HG03342 (cell line): Measurements from ENCODE around the gene TBC1D5.

Experiments used
- ATAC-seq: cut with Tn5 transposase; IDR thresholded peaks from one replicate; pipeline ENCODE4 v1.9.1; 2021; ENCODE audit warnings: mild to moderate bottlenecking, moderate library complexity; ENCODE audit not compliant: unreplicated experiment

Gene TBC1D5

DNA sequence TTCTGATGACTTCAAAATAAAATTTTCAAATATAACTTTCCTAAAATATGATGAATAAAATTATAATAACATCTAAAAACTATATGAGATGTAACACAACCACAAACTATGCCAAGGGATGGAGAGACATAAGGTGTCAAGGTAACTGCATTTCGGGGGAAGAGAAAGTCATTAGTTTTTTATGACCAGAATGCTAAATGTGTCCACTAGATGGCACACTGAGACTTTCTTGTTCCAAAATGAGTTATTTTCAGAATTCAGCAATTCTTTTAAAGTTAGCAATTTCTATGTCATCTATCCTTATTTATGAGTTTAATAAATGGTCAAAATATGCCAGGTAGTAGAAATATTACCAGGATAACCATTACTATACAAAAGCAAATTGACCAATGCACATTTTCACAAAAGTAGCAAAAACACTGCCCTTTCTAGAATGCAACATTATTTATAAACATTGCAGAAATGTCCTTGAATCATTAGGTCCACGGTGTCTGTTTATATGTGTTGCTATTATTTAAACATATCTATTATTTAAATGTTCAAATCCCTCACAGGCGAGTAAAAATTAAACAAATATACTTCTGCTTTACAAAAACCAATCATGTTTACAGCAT lies 483.5 kb downstream of the TBC1D5 start:
- no peak for ATAC-seq

DNA sequence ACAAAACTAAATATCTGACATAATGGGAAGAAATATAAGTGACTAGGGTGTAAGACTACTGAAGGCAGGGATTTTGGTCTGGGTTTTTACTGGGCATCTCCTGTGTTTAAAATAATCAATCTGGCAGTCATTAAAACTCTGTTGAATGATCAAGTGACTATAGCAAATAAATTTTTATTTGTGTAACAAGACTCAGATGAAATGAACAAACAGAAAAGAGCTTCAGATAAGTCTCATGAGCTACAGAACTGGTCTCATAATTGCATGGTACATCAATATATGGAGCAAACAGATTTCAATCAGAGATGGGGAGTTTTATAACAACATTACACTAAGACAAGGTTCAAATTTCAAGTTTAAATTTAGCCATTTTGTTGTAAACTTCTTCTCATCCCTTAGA lies 485.2 kb downstream of the TBC1D5 start:
- ATAC-seq, result no peak

DNA sequence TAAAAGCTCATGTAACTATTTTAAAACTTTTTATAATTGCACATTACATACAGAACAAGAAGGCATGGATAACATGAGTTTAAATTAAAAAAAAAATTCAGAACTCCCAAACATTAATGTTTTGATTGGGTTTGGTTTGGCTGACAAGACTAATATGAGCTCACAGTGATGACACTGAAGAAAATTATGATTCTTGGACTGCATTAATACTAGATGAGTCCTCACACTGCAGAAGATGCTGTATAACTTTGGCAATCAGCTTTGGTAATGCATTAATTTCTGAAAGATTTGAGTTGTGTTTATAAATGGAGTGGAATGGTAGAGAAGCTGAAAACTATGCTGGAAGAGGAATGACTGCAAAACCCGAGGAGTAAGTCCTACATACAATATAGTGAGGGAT lies 498.8 kb downstream of the TBC1D5 start:
- ATAC-seq, result no peak

DNA sequence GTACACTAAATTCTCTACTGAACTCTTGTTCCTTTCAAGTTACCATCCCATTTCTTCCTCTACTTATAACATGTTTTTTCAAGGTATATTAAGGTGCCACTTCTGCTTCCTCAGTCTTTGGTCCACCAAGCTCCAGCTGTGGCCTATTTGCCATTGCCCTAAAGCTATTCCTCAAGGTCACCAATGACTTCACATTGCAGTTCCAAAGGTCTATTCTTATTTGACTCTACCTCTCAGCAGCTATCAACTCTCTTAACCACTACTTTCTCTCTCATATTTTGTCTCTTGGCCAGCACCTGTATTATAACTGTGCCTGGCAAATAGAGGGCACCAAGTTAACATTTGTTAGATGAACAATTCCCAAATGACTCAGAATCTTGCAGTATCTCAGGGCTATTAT lies 503.0 kb downstream of the TBC1D5 start:
- no peak for ATAC-seq

DNA sequence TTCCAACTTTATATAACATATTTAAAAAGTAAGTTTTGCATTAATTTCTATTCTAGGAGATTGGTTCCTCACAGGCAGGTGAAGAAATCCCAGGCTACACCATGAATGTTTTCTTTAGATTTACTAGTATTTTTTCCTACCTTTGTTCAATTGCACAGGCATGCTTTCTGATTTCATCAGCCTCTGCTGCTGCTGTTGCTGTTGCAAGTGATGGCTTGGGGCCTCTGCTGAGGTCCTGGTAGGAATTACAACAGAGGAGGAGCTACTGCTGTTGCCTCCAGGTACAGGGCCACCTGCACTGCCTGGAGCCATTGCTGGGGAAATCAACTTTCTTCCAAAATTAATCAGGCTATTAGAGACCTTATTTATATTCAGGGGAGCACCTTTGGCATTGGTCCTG lies 504.4 kb downstream of the TBC1D5 start:
- ATAC-seq, result no peak

DNA sequence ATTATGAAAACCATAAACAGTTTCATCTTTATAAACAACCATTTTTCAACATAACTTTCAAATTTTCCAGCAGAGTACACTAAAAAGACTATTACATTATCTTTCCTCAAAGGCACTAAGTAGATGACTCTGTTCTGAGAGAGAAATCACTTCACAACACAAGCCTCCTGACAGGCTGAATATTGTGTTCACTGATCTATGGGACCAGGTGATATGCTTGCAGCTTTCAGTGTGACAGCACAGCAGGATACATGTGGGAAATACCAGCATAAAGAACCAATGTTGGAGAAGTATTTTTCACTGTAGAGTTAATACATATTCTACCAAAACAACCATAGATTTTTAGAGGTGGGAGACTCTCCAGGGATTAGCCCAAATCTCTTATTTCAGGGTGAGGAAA lies 507.1 kb downstream of the TBC1D5 start:
- ATAC-seq, result no peak

DNA sequence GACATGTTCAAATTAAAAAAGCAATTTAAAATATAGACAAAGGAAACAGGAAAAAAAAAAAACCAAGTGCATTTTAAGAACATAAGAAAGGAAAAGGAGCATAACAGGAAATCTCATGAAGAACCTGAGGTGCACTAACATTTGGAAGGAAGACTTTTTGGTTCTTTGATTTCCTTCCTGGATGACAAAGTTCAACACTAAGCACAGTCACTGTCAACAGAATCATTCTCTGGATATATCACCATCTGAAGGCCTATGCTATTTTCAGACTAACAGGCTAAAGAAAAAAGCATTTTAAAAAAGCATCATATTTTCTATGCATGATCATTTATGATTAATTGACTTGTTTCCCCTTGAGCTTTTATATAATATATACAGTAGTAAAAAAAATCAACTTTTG lies 508.0 kb downstream of the TBC1D5 start:
- no peak for ATAC-seq

DNA sequence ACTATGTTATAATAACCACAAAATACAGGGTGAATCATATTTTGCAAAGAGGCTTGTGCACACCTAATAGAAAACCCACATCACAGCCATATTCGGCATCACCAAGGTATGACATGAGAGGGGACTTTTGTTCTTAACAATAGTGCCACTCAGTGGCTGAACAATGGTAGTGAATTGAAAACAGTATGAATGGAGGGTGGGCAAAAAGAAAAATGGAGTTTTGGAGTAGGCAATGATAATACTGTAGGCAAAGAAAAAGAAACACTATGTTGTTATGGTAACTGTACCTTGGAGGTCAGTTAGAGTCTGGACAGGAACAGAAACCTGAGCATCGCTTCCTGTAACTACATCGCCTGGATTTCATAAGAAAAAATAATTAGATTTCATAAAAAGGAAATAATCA lies 509.0 kb downstream of the TBC1D5 start:
- peak; percentile 92 for ATAC-seq

DNA sequence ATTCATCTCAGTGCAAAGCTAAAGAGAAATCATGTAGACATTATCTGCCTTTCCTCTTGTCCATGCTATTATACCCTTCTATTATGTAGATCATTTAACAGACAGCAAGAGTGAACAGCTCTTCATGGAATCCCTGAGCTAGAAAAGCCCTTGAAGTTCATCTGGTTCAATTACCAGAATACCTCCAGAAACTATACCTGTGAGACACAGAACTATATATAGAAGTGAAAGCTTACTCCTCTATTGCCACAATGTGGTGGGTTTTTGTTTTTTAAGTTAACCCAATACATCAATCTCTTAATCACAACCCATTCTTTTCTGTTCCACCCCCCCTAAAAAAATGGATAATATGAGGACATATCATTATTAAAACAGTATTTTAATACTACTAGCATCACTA lies 510.0 kb downstream of the TBC1D5 start:
- no peak for ATAC-seq

DNA sequence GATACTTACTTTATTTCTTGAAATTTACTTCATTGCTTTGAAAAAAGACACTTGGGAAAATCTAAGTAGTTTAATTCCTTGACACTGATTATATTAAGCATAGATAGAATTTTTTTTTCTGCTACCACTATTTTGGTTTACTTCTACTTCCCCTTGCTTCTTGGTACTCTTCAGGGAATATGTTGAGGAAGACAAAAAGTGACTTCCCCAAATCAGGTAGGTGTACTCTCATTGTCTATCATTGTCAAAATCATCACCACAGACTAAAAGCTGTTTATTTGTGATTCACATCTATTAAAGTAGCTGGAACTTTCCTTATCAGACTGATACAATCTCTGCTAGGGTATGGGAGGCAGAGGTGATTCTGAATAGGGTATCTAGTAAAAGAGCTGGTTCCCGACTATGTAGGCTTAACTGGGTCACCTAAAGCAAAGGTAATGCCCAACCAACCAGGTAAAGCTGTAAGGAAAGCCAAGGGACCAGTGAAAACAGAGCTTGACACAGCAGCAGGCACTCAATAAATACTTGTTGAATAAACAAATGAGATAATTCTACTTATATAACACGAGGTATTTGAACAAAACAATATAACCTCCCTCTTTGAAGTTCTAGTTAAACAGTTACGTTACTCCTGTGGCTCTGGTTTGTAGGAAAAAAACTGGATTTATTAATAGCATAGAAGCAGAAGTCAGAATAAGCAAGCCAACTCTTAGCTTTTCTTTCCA lies 510.7 kb downstream of the TBC1D5 start:
- no peak for ATAC-seq

DNA sequence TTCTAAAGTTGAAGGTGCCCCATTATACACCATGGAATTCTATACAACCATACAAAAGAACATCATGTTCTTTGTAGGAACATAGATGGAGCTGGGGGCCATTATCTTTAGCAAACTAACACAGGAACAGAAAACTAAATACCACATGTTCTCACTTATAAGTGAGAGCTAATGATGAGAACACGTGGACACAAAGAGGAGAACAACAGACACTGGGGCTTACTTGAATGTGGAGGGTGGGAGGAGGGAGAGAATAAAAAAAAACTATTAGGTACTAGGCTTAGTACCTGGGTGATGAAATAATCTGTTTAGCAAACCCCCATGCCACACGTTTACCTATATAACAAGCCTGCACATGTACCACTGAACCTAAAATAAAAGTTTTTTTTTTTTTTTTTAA lies 515.0 kb downstream of the TBC1D5 start:
- ATAC-seq, result no peak

DNA sequence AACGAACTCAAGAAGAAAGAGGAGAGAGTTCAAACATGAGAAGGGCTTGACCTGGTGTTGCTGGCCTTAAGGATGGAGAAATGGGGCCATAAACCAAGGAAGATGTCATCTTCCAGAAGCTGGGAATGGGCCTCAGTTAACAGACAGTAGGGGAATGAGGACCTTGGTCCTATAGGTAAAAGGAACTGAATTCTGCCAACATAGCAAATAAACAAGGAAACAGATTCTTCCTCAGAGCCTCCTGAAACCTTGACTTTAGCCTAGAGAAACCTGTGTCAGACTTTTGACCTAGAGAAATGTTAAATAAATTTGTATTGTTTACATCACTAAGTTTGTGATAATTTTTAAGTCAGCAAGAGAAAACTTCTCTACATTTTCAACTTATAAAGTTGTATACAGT lies 520.9 kb downstream of the TBC1D5 start:
- ATAC-seq, result no peak

DNA sequence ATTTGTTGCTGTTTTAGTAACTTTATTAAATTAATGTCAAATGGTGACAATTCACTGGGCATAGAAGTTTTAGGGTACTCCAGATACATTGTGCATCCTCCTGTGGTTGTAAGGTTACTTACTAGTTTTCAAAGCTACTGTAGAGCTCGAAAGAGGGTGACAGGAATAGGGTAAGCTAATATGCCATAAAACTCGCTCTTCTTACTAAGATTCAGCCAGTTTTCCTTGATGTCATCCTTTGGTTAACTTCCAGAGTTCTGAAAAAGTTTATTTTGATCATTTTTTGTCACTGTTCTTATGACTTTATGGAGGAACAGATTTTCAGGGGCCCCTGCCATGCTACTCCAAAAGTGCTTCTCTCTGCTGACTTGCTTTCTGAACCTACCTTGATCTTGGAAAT lies 522.8 kb downstream of the TBC1D5 start:
- no peak for ATAC-seq

DNA sequence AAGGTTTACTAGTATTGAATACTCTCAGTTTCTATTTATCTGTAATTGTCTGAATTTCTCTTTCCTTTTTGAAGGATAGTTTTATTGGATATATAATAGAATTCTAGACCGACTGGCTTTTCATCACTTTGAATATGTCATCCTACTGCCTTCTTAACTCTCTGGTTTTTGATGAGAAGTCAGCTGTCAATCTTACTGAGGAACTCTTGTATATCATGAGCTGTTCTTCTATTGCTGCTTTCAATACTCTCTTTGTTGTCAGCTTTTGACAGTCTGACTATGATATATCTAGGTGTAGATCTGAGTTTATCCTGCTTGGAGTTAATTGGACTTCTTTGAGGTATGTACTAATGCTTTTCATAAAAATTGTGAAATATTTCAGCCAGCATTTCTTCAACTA lies 523.8 kb downstream of the TBC1D5 start:
- no peak for ATAC-seq

DNA sequence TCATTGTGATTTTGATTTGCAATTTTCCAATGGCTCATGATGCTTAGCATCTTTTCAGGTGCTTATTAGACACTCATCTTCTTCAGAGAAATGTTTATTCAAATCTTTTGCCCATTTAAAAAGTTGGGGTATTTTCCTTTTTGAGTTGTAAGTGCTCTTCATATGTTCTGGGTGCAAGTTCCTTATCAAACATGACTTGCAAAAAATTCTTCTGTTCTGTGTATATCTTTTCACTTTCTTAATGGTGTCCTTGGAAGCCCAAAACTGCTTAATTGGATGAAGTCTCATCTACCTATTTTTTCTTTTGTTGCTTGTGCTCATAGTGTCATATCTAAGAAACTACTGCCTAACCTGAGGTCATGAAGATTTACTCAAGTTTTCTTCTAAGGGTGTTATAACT lies 524.8 kb downstream of the TBC1D5 start:
- no peak for ATAC-seq

DNA sequence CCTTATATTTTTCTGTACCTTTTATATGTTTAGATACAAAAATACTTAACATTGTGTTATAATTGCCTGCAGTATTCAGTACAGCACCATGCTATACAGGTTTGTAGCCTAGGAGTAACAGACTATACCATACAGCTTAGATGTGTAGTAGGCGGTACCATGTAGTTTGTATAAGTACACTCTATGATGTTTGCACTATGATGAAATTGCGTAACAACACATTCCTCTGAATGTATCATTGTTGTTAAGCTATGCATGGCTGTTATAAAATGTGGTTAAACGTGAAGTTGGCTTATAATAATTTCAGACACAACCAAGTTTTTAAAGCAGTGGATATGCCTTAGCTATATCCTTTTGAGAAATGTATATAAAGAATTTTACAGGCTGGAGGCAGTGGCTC lies 529.3 kb downstream of the TBC1D5 start:
- ATAC-seq, result no peak

DNA sequence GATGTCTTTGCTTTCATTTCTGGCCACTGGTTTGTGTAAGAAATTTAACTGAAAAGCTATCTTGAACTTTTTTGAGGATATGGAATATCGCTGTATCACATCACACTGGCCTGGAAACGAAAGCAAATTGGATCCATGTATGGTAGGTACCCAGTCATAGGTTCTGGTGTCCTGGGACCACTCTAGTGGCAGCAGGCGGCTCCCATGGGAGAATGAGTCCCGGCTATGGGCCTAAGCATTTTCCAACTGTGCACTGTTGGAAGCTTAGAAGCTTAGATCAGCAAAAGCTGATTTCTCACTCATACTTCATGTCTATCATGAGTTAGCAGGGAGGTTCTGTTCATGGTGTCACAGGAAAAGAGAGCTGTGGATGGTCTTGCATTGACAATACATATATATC lies 534.5 kb downstream of the TBC1D5 start:
- no peak for ATAC-seq

DNA sequence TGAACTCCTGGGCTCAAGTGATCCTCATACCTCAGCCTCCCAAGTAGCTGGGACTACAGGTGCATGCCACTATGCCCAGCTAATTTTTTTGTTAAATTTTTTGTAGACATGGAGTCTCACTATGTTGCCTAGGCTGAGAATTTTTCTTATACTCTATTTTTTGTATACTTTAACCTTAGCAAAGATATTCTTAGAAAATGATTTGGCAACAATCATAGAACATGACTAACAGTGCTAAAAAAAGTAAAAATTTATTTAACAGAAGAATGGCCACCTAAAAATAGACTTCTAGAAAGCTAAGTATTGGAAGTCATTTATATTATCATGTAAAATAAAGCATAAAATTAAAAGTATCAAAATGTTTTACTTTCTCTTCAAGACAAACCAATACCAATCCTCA lies 535.4 kb downstream of the TBC1D5 start:
- no peak for ATAC-seq

DNA sequence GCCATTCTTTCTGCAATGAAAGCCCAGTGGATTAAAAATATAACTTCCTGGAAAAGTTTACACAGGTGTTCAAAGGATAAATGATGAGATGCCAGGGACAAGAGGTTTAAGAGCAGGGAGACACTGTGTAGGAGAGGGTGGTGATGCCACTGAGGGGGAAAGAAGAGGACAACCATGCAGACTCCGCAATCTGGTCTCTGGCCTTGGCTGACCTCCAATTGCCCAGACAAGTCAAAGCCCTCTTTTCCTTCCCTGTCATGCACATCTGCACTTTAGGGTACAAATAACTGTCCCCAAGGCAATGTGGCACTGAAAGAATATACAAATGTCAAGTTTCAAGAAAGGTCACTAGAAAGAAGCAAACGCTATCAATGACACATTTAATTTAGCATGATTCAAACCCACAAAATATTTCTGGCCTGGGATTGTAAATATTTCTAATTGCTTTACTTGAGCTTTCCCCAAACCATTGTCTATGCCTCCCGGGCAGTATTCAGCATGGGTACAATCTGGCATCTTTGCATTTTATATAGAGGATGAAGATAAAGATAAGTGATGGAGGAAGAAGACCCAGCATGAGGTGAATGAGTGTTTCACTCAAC lies 538.3 kb downstream of the TBC1D5 start:
- no peak for ATAC-seq

DNA sequence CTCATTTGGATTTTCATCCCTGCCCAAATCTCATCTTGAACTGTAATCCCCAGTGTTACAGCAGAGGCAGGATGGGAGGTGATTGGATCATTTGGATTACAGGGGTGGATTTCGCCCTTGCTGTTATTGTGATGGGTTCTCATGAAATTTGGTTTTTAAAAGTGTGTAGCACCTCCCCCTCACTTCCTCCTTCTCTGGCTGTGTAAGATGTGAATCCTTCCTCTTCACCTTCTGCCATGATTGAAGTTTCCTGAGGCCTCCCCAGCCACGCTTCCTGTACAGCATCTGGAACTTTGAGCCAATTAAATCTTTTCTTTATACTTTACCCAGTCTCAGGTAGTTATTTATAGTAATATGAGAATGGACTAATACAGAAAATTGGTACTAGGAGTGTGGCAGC lies 540.9 kb downstream of the TBC1D5 start:
- ATAC-seq, result no peak

DNA sequence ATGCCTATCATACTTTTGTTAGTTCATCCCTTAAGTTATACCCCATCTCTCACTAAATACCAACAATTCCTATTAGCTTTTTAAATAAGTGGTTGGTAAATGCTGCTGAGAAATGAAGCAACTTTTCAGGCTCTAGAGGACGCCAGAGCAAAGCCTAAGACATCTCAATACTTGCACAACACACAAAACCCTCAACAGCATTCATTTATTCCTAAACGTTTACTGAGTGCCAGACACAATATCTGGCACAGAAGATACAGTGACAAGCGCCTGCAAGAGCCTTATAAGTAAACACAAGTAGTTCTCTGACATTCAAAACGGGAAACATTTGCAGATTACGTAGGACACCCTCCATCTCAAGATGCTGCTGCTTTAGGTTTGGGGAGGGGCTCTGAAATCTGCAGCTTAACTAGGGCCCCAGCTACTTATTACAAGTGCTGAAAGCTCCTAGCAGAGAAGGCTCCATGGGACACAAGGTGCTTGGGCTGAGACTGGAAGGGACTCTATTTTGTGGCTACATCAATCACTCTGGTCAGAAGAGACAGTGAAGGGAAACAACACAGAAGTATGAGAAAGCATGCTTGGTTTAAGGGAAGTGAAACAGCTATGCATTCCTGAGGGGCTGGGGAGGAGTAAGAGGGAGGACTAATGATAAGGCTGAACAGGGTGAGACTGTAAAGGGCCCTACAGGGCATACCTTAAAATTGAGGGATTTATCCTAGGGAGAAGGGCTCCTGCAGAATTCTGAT lies 546.4 kb downstream of the TBC1D5 start:
- peak; percentile 83 for ATAC-seq

DNA sequence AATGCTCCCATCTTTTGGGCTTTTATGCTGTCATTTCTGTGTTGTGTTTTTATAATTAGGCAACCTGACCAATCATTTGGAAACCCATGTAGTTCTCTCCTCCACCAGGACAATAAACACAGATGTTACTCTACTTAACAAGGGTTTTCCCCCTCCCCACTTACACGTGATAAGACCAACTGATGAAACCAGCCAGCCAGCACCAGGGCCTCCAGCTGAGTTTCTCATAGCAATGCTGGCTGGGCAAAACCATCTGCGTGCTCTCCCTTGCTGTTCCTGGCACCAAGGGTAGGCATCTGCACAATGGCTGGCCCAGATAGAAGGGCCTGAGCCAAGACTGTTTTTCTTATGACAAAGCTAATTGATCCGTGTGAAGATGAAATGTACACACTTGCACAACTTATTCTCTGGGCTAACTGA lies 547.2 kb downstream of the TBC1D5 start:
- peak; percentile 96 for ATAC-seq
